GM19372 (cell line): ENCODE data around the gene ACADS.

Experiments used
- ATAC-seq: cut with Tn5 transposase; IDR thresholded peaks from one replicate; pipeline ENCODE4 v1.9.1; 2021; ENCODE audit warnings: mild to moderate bottlenecking, low read depth, moderate library complexity; ENCODE audit not compliant: unreplicated experiment

Gene ACADS

DNA sequence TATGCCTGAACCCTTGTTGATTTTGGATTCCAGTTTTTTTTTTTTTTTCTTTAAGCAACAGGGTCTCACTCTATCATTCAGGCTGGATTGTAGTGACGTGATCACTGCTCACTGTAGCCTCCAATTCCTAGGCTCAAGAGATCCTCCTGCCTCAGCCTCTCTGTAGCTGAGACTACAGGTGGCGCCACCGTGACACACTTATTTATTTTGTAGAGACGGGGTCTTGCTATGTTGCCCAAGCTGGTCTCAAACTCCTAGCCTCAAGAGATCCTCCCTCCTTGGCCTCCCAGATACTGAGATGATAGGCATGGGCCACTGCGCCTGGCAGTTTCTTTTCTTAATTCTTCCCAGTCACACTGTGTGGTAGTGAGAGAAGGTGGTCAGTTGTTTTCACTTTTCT, 25.2 kb downstream of the ACADS start:
- no peak for ATAC-seq

DNA sequence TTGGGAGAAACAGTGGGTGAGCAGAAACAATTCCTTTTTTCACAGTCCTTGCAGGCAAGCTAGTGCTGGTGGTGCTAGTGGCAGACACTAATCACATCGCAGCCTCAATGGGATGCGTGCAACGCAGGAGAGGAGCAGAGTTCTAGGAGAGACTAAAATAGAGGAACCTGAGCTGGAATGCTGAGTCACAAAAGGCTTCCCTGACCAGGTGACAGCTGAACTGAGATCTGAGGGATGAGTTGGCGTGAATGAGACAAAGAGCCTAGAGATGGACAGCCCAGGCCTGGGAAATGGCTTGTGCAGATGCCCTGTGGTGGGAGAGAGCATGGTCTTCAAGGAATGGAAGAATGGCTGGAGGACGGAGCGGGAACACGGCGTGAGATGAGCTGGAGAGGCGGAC, 25.8 kb downstream of the ACADS start:
- no peak for ATAC-seq

DNA sequence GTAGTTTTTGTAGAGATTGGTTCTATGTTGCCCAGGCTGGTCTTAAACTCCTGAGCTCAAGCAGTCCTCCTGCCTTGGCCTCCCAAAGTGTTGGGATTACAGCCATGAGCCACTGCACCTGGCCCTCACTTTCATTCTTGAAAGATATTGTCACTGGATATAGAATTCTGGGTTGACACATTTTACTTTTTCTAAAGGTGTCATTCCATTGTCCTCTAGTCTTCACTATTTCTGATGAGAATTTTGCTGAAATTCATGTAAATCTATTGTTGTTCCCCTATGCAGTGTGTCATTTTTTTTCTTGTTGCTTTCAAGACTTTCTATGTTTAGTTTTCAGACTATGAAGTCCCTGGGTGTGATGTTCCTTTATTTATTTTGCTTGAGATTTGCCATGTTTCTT, 29.2 kb downstream of the ACADS start:
- ATAC-seq: no peak

DNA sequence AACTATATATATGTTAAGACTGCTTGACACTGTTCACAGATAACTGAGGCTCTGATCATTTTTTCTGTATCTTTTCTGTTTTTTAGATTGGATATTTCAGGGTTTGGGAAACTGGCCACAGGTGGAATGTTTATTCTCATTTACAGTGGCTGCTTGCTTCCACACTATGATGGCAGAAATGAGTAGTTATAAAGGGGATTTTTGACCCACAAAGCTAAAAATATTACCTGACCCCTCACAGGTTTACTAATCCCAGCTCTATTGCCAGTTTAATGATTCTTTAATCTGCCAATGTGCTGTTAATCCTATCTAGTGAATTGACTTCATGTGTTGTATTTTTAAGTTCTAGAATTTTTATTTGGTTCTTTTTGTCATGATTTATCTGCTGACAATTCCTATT, 29.6 kb downstream of the ACADS start:
- ATAC-seq: no peak

DNA sequence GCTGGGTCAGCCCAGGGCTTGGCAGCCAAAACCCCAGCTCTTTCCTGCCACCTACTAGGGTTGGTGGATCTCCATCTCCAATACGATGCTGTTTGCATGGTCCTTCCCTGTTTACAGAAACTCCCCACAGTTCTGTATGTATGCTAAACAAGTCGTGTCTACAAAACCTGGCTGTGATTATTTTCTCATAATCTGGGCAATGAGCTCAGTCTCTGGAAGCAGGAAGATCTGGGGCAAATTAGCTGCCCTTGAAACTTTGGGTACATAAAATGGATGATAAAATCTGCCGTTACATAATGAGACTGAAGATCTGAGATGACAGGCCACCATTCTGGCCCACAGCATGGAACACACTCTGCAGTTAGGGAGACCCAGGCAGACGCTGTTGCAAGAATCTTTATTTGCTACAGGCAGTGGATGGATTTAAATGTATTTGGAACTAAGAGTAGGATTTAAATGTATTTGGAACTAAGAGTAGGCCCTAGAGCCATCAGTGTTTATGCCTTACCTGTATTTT, 31.7 kb downstream of the ACADS start:
- no peak for ATAC-seq

DNA sequence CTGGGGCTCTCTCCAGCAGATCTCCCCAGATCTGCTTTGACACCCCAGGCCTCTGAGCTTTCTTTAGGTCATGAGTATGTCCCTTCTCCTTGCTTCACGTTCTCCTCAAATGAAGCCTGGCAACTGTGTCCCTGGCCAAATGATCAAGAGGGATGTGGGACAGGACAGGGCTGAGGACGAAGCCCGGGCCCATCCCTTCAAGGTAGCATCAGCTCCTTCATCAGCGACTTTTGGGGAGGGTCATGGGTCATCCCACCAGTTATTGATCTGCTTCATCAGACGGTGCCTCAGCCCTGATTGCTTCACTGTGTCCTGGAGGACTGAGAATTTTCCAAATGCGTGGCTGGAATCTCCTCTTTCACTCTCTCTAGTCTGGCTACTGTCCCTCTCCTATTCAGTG, 32.3 kb downstream of the ACADS start:
- ATAC-seq: no peak

DNA sequence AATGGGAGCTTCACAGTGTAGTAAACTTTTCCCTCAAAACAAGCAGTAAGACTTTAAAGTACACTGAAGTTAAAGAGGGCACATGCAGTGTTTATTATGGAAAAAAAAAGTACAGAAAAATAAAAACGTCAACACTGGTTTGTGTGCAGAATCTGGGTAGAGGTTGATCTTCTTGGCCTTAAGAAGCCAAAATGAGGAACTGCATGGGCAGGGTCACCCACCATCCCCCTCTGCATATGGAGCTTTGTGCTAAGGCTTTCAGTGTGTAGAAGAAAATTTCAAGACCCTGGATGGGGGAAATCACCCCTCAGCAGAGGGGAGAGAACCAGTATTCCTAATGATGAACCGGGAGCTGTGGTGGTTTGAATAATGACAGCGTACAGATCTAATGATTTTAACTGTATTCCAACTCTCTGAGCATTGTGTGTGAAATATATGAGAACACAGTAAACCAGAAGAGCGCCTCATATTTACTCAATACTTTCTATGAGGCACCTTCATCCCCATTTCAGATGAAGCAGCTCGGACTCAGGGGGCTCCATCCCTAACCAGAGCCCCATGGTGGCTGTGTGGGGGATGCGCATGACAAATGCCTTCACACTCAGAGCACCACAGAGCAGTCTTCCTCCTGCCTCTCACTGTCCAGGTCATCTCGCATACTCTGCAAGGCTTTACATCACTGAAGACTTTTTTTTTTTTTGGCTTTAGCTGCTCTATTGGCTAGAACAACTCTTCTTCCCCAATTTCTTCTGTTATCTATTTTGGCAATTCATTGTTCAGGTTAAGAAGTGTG, 33.4 kb downstream of the ACADS start:
- ATAC-seq: no peak

DNA sequence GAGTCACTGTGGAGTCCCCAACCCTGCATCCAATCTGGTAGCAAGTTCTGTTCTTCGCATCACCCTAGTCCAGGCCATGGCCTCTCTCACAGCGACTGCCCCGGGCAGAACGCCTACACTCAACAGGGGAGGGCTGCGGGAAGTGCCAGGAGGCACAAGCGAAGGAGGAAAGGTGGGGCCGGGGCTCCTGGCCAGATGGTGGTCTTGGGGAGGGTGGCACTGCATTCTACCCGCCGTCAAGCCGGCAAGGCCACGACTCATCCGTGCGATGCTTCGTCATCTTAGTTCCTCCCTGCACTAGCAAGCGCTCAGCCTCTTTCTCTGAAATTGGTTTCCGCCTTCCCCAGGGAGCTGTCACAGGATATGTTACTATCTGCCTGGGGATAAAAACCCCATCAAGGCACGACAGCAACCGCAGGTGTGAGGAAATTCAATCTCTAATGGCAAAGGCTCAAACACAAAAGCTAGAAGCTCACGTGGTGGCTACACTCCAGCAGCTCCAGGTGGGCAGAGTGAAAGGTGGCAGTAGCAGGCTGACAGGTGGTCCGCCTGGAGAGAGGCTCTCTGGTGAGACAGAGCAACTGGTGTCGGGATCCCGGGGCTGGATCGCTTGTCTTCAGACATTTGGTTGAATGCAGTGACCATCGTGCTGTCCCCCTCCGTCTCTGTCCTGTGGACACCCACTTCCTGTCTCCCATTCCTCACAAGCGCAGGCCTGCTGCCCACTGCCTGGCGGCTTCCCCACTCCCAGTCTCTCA, 34.1 kb downstream of the ACADS start:
- ATAC-seq: no peak

DNA sequence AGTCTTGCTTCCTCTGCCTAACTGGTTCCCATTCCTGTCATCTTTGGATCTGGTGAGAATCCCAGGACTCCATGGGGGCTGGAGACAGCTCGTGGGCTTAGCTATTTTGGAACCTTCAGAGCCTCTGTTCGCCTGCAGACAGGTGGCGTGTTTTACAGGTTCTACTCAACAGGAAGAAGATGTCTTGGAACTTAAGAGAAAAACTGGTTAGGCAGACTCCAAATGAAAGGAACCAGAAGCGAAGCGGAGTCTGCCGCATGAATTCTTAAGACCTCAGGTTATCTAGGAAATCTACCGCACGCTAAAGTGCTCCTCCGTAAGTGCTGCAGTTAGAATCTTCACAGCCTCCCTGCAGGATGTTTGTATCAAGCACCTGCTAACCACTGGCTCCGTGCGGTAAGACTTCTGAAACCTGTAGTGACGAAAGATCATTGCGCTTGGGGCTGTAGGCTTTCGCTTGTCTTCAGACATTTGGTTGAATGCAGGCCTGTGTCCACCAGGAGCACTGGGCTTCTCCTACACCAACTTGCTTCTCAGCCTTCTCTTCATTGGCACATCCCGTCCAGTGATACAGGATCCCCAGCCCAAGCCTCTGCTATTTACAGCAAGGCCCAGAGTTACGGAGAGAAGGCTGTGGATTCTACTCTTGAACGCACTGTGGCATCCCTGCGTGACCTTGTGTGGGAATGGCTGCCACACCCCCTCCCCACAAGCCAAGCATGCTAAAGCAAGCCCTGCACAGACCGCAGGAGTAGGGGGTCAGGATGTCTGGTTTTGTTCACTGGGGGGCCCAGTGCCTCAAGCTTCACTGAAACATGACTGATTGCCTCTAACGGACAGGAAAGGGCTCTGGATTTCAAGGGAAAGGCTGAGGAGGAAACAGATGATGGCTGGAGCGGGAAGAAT, 35.0 kb downstream of the ACADS start:
- no peak for ATAC-seq

DNA sequence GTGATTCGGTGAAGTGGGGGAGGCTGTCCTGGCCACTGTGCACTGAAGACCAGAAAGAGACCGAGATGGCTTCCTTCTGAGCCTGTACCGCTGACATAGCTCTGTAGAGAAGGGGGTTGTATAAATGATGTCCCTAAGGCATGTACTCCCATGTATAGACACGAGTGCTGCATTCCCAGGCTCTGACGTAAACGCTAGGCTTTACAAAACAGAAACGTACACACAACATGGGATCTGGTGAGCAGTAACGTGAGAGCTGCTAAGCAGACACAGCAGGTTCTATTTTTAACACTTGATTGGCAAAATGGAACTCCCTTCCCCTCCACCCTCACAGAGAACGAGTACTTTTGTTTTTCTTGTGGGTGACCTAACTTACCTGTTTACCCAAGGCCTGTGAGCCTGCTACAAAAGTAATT, 35.9 kb downstream of the ACADS start:
- ATAC-seq: no peak

DNA sequence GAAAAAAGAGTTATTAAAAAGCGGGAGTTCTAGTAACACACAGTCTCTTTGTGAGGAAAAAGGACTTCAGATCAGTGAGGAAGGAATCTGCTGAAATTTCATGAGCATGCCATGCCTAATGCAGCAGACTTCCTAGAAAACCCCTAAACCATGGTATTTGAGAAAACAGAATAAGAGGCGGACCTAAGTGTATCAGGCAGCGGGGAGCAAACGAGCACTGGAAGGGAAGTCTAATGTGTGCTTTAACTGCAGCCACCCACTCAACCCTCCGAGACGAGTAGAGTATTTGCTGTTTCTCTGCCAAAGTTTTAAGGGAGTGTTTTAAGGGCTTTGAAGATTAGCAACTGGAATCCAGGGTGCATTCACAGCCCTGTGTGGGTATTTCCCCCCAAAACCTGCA, 36.5 kb downstream of the ACADS start:
- ATAC-seq: no peak

DNA sequence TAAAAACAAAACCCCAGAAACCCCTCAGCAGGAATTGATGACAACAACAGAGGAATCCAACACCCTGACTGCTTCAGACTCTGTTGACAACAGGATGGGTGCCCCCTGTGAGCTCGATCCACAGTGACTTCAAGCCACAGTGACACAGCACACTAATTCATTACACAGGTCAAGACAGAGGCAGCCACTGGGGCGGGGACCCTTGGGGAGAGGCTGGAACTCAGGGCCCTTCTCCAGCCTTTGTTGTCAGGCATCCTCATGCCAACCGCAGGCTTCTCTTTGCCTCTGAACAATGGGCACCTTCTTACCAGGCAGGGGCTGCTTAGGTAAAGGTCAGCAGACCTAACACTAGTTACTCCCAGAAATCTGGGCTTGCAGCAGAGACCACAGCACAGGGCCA, 37.6 kb downstream of the ACADS start:
- ATAC-seq: no peak

DNA sequence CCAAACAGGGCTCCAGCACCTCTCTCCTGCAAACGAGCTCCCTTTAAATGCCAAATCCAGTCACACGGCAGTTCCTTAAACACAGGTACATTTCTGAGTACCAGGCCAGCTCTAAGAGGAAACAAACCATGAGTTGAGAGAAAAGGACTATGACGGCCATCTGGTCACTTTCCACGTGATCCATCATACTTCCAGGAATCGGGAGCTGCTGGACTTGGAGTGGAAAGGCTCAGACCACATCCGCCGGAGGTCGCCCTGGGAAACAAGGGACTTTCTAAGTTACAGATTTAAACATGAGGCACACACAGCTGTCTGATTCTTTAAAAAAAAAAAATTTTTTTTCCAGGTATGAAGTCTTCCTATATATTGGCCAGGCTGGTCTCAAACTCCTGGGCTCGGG, 39.2 kb downstream of the ACADS start:
- ATAC-seq: no peak

DNA sequence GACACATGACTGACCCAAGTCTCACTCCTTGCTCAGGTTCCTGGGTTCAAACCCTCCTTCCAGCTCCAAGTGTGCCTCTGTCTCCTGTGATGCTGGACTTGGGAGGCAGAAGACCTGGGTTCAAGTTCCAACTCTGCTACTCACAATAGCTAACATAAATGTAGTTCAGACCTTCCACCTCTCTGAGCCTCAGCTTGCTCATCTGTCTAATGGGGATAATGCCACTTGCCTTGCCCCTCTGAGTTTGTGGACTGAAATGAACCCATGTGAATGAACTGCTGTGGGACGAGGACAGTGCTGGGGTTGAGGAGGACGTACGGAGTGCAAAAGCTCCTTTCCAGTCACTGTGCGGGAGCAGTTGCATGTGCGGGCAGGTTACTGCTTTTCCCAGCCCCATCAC, 40.9 kb downstream of the ACADS start:
- ATAC-seq: no peak

DNA sequence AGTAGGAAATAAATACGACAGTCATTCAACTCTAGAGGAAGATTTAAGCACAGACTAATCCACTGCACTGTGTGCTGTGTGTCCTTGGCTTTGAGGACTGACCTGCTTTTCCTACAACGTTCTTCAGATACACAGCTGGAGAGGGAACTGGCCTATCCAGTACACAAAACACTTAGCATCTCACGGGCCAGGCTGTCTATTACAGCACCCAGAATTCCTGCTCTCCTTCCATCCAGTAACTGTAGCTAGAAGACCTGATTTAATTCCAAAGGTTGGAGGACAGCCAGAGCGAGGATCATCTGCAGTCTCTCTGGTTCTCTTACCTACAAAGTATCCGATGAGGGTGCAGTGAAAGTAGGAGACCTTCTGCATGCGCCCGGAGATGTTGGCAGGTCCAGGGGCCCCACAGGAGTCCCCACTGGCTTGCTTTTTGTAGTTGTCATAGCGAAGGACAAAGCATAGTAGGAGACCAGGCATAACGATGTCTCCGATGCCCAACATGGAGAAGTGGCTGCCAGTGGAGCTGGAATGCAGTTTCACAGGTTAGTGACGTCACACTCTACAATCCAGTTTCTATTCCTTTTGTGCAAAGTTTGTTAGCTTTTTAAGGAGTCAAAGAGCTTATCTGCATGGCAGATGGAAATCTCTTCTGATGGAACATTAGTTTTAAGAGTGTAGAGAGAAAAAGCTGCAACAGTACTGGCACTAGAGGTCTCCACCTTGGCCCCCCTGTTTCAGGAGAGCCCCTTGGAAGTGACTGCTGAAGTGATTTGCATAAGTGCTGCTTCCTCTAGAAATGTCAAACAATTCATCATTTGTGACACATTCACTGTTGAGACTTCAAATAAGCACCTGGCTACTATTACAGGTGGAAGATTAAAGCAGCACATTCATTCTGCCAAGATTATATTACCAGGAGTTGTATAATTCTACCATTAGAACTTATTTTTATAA, 41.7 kb downstream of the ACADS start:
- no peak for ATAC-seq

DNA sequence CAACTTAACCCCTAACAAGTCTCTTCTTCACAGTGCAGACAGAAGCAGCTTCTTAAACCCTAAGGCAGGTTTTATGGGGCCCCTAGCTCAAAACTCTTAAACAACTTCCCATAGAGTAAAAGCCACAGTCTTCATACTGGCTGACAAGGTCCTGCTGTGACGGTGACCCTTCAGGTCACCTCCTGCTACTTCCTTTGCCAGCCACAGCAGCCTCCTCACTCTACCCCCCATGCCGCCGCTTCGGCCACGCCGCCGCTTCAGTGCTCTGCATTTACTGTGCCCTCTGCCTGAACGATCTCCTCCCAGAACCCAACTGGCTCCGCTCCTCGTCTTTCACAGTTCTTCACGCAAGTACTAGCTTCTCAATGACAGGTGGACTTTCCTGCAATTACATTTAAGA, 45.5 kb downstream of the ACADS start:
- ATAC-seq: no peak

DNA sequence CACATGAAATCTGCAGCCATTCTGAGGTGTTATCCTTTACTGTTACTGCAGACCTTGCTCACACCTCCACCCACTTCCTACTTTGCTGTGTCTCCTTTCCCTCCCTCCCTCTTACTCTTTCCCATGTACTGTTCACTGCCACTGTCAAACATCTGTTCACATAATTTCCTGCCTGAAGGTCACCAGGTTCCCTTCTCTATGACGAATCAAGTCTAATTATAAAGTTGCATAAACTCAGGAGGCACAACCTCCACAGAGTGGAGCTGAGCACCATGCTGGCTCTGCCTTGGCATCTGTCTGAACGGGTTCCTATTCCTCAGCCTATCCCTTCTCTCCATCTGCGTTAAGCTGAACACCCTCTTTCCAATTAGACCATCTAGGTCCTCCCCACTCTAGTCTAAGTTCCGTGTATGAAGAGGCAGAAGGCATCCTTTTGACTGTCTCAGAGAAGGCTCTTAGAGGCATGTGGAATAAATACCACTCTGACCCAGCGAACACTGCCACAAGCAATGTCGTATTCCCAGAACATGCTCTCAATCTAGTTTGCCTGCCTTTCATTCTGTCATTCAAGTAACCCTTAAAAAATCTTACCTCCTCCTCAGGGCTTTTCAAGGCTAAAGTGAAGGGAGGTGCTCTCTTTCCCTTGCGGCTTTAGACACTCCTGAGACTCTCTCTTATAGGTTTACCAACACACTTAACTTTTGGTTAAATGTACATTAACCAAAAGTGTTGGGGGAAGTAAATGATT, 48.7 kb downstream of the ACADS start:
- no peak for ATAC-seq

DNA sequence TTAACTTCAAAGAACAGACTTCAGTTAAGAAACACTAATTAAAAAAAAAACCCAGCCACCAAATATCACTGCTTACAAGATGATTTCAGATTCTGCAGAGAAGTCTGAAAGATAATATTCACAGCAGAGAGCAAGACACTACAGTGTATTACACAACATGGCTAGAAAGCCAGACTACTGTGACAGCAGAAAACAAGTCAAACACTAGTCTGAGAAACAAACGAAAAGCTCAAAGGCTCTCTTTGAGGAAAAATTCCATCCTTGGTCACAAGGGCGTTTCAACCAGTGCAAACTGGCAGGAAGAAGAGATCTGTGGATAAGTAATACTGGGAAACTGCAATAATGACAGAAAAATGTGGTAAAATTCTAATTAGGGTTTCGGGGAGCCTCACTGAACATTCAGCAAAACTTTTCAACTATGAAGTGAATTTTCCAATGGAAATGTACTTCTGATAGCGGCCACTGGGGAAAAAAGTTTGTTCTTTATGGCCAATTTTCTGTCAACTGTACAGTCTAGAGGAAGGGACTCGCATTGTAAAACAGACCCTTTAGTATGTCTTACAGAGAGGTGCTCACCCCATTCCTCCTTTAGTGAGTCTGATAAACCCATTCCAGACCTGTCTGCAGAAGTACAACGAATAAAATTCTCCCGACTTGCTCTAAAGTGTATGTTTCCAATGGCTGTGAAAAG, 50.4 kb downstream of the ACADS start:
- no peak for ATAC-seq
